ENCODE data around the gene DGCR2.

The DGCR2 gene

GRCh38 chr22:19139001-19139356, 16.8 kb upstream of the DGCR2 start:
- no peak for DNase-seq (ENCODE audit: low read depth in 1 of 2, low spot score in 1 of 2)
- in situ Hi-C loops (cut with HindIII; ENCODE audit: low pct_unique_long_range_greater_than_20kb, low sequenced_read_pairs): no loop called here
- TF ChIP-seq JUND (IDR thresholded peaks at IDR 0.05; ENCODE audit: low read depth): no peak

GRCh38 chr22:19138217-19139000, 16.2 kb upstream of the DGCR2 start:
- DNase-seq (ENCODE audit: low read depth in 1 of 2, low spot score in 1 of 2): no peak
- in situ Hi-C loops (cut with HindIII; ENCODE audit: low pct_unique_long_range_greater_than_20kb, low sequenced_read_pairs): no loop called here
- no peak for TF ChIP-seq JUND (IDR thresholded peaks at IDR 0.05; ENCODE audit: low read depth)

- in situ Hi-C loops (cut with HindIII; ENCODE audit: low pct_unique_long_range_greater_than_20kb, low sequenced_read_pairs): no loop called here
These were observed 15.4 kb upstream of the DGCR2 start for GRCh38 chr22:19137384-19138216.

GRCh38 chr22:19136915-19137314, 14.7 kb upstream of the DGCR2 start:
- no peak for DNase-seq (ENCODE audit: low read depth in 1 of 2, low spot score in 1 of 2)
- in situ Hi-C loops (cut with HindIII; ENCODE audit: low pct_unique_long_range_greater_than_20kb, low sequenced_read_pairs): no loop called here
- TF ChIP-seq JUND (IDR thresholded peaks at IDR 0.05; ENCODE audit: low read depth): no peak

More at GRCh38 chr22:19137384-19138216, 15.4 kb upstream of the DGCR2 start:
- DNase-seq (ENCODE audit: low read depth in 1 of 2, low spot score in 1 of 2): no peak
- TF ChIP-seq JUND (IDR thresholded peaks at IDR 0.05; ENCODE audit: low read depth): no peak

- in situ Hi-C loops (cut with HindIII; ENCODE audit: low pct_unique_long_range_greater_than_20kb, low sequenced_read_pairs): no loop called here
- DNase-seq (ENCODE audit: low read depth in 1 of 2, low spot score in 1 of 2): no peak
- no peak for TF ChIP-seq JUND (IDR thresholded peaks at IDR 0.05; ENCODE audit: low read depth)
These were observed 12.7 kb upstream of the DGCR2 start for GRCh38 chr22:19134874-19135273.

GRCh38 chr22:19134176-19134831, 12.1 kb upstream of the DGCR2 start:
- in situ Hi-C loops (cut with HindIII; ENCODE audit: low pct_unique_long_range_greater_than_20kb, low sequenced_read_pairs): no loop called here
- TF ChIP-seq JUND (IDR thresholded peaks at IDR 0.05; ENCODE audit: low read depth): no peak

GRCh38 chr22:19133561-19133960, 11.3 kb upstream of the DGCR2 start:
- in situ Hi-C loops (cut with HindIII; ENCODE audit: low pct_unique_long_range_greater_than_20kb, low sequenced_read_pairs): no loop called here
- no peak for DNase-seq (ENCODE audit: low read depth in 1 of 2, low spot score in 1 of 2)
- no peak for TF ChIP-seq JUND (IDR thresholded peaks at IDR 0.05; ENCODE audit: low read depth)

More at GRCh38 chr22:19134176-19134831, 12.1 kb upstream of the DGCR2 start:
- no peak for DNase-seq (ENCODE audit: low read depth in 1 of 2, low spot score in 1 of 2)

GRCh38 chr22:19132693-19133400, 10.6 kb upstream of the DGCR2 start:
- in situ Hi-C loops (cut with HindIII; ENCODE audit: low pct_unique_long_range_greater_than_20kb, low sequenced_read_pairs): no loop called here
- TF ChIP-seq JUND (IDR thresholded peaks at IDR 0.05; ENCODE audit: low read depth): no peak
- no peak for DNase-seq (ENCODE audit: low read depth in 1 of 2, low spot score in 1 of 2)

GRCh38 chr22:19132153-19132552, 9.9 kb upstream of the DGCR2 start:
- TF ChIP-seq JUND (IDR thresholded peaks at IDR 0.05; ENCODE audit: low read depth): no peak
- in situ Hi-C loops (cut with HindIII; ENCODE audit: low pct_unique_long_range_greater_than_20kb, low sequenced_read_pairs): no loop called here
- no peak for DNase-seq (ENCODE audit: low read depth in 1 of 2, low spot score in 1 of 2)

GRCh38 chr22:19131685-19132015, 9.4 kb upstream of the DGCR2 start:
- in situ Hi-C loops (cut with HindIII; ENCODE audit: low pct_unique_long_range_greater_than_20kb, low sequenced_read_pairs): no loop called here
- DNase-seq (ENCODE audit: low read depth in 1 of 2, low spot score in 1 of 2): no peak
- TF ChIP-seq JUND (IDR thresholded peaks at IDR 0.05; ENCODE audit: low read depth): no peak

- in situ Hi-C loops (cut with HindIII; ENCODE audit: low pct_unique_long_range_greater_than_20kb, low sequenced_read_pairs): no loop called here
- no peak for TF ChIP-seq JUND (IDR thresholded peaks at IDR 0.05; ENCODE audit: low read depth)
- DNase-seq (ENCODE audit: low read depth in 1 of 2, low spot score in 1 of 2): no peak
These were observed 8.9 kb upstream of the DGCR2 start, which contains the start of gene TSSK2 for GRCh38 chr22:19130959-19131684. TSS of gene TSSK2 (plus strand) at chr22:19131308. CDS start at chr22:19131400, 92 bp downstream.

GRCh38 chr22:19129871-19130270, 7.7 kb upstream of the DGCR2 start:
- TF ChIP-seq JUND (IDR thresholded peaks at IDR 0.05; ENCODE audit: low read depth): no peak
- no peak for DNase-seq (ENCODE audit: low read depth in 1 of 2, low spot score in 1 of 2)
- in situ Hi-C loops (cut with HindIII; ENCODE audit: low pct_unique_long_range_greater_than_20kb, low sequenced_read_pairs): no loop called here
